CD4-positive, alpha-beta T cell treated with Interleukin-12 subunit alpha and Interleukin-12 subunit beta, for 1 hour (primary cell): ENCODE measurements around the gene MYOG.
A peak's percentile ranks its signal among the peaks of the same experiment; 100 is the strongest.

Source experiments
- DNase-seq: peaks from one replicate; pipeline ENCODE4 v3.0.0-alpha.2; 2020

Gene MYOG

DNA sequence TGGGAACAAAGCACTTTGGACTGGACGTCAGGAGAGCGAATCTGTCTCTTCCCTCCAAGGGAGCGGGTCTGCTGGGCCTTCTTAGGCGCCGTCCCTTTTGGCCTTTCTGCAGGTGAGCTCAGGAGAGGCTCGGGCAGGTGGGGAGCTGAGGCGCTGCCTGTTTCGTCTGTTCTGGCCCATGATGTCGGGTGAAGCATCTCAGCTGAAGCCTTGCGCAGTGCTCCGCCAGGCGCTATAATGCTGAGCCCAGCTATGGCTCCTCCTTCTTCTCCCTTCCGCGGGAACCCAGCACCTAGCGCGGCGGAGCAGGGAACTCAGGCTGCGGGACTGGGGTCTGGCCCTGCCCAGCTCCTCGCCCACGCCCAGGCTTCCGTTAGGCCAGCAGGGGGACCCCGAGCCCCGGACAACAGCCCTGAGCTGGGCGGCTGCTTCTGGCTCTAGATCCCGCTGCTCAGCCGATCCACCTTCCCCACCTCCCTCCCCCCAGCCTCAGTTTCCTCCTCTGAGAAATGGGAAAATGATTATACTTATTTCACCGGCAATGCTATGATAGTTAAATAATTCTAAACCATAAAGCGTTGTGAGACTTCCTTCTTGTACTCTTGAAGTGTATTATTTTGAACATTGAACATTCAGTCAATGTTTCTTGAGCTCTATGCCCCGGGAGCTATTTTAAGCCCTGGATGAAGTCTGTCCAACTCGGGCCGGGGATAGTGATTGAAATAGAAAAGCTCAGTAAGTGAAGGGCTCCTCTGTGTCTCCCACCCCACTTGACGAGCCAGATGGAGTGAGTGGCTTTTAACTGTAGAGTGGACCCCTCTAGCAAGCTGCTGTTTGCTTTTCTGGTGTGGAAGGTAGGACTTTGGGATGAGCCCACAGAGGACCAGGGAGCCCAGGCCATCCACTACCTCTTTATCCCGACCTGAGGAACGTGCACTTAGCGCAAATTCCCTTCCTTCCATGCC, 32.1 kb upstream of the MYOG start:
- peak; percentile 4 for DNase-seq

DNA sequence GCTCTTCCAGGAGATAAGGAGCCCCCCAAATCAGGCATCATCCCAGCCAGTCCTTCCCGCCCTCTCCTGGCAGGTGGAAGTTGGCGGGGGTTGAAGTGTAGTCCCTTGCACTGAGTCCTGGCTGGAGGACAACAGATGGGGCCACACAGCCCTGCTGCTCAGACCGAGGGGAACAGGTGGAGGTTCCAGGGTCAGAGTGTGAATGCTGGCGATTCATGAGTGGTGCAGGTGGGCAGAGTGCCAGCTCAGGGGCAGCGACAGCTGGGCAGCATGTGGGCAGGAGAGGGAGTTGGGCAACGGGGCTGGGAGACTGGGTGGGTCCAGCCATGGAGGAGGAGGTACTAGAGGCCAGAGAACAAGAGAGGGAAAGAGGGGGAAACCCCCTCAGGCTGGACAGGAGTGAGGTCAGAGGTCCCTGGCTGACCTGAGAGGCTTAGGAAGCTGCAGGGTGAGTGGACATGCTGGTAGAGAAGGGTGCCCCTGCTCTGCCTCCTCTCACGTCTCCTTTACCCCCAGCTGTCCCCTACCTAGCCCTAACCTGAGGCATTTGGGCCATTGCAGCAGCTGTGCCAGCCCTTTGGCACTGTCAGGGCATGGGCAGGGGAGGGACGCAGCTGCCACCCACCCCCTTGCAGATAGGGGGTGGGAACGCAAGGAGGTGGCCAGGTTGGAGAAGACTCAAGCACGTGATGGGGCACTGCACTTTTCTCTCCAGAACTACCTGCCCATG, 30.4 kb upstream of the MYOG start:
- DNase-seq: no peak

- DNase-seq: no peak
Measured at GRCh38 chr1:203114202-203114601, 28.4 kb upstream of the MYOG start.

DNA sequence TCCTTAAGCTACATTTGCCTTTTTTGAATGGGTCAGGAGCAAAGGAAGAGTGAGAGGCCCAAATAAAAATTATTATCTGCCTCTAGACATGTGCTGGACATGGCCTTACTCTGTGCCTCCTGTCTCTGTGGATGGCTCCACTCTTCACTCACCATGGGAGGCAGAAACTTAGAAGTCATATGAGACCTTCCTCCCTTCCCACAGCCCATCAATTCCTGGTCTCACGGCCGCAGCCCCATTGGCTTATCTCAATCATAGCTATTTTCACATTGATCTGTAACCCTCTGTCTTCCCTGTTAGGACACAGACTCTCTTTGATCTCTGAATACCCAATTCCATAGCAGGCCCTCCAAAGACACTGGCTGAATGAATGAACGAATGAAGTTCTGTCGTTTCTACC, 27.5 kb upstream of the MYOG start:
- no peak for DNase-seq

DNA sequence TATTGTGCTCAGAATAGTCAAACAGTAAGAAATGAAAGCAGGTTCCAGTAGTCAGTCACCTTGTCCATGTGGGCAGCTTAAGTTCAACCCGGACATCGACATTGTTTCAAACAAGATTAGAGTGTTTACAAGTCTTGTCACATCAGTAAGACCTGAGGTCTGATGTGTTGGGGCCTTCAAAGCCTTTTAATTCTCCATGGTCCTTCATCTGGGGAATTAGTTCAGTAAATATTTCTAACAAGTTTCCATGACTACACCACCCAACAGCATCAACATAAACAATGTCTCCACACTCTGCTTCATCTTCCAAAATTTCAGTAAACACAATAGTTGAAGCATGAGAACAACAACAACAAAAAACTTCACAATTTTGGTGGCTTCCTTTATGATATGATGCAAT, 26.7 kb upstream of the MYOG start:
- no peak for DNase-seq

DNA sequence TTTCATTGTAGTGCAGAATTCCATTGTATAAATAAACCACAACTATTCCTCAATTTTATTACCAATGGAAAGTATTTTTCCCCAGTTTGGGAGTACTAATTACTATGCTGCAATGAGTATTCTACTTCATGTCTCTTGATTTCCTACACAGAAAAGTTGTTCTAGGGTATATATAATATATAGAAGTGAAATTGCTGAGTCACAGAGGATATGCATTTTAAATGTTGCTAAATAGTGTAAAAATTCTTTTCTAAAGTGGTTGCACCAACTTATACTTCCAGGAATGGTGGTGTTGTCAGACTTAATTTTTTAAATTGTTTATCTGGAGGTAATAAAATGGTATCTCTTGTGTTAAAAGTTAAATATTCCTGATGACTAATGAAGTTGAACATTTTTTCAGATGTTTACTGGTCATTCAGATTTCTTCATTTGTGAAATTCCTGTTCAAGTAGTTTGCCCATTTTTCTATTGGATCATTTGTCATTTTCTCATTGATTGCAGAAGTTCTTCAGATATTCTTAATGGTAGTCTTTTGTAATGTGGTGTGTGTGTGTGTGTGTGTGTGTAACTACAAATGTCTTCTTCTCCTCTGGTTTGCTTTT, 19.1 kb upstream of the MYOG start:
- DNase-seq: no peak

- DNase-seq: no peak
Measured at GRCh38 chr1:203103829-203104495, 18.1 kb upstream of the MYOG start.

GRCh38 chr1:203103216-203103615, 17.4 kb upstream of the MYOG start:
- DNase-seq: no peak

DNA sequence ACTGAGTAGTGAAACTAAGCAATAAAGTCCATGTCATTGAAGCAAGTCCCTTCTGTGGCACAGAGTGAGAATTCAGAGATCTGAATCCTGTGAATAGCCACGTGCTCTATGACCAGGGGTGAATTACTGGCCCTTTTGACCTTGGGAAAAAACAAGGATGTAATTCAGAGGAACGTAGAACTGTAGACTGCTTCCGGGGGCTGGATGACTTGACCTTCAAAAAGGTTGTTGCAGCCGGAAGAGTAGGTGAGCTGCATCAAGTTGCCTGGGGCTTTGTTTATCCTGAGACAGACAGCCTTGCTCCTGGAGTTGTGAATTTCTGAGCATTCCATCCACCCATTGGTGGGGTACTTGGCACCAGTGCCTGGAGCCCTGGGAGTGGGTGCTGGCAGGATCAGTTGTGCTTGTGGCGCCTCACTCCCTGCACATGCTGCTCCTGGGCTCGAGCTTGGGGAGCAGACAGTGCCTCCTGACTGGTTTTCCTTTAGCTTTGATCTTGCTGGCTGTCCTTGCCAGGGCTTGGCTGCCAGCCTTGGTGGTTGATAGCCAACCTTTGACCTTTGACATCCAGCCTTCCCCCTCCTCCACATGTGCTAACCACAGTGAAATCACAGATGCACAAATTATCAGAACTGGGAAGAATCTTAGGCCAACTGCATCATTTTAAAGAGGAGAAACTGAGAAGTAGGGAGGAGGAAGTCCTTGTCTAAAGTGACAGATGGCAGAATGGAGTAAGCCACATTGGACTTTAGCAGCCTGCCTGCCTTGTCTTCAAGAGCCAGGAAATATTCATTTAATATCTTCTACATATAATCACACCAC, 16.2 kb upstream of the MYOG start:
- no peak for DNase-seq

DNA sequence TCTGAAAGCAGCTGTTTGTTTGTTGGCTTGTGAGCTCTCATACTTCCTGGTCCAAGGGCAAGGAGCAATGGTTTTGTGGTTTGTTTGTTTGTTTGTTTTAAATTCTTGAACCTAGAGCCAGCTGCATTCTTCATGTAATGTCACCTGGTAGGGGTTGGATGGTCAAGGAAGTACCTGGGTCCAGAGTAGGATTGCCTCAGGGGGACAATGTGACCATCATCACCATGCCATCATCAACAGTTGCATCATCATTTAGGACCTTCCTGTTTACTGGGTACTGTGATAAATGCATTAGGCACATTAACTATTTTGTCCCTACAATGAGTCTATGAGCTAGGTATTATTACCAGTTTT, 14.7 kb upstream of the MYOG start:
- DNase-seq: no peak

DNA sequence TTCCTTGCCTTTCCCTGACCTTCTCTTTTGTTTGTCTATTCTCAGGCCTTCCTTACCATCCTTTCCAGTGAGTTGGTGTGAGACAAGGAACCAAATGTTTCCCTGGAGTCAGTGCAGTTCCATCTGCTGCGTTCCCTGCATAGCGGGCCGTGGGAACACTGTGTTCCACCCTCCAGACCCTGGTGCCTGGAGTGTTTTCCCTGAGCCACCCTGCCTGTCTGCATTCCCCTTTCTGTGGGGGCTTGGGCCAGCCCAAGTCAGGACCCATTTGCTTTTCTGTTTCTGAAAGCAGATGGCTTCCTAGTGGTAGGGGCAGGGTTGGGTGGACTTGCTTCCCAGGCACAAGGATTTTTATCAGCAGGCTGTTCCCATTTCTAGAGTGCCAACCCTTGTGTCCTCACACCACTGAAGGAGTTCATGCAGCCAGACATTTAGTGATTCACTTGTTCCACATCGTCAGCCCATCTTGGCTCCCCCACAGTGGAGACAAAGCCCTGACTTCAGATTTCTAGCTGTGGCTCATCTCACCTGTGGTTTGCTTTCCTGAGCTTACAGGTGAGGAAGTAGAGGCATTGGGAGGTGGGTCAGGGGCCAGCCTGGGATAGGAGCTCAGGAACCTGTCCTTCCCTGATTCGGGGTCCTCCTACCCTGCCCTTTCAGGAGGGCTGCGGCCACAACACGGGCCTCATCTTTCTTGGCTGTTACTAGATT, 14.1 kb upstream of the MYOG start:
- no peak for DNase-seq

GRCh38 chr1:203098914-203099520, 13.2 kb upstream of the MYOG start:
- no peak for DNase-seq

- DNase-seq: no peak
Measured at GRCh38 chr1:203098445-203098844, 12.6 kb upstream of the MYOG start.

GRCh38 chr1:203097001-203097400, 11.2 kb upstream of the MYOG start:
- DNase-seq: no peak

- DNase-seq: no peak
Measured at GRCh38 chr1:203096566-203096965, 10.8 kb upstream of the MYOG start.

DNA sequence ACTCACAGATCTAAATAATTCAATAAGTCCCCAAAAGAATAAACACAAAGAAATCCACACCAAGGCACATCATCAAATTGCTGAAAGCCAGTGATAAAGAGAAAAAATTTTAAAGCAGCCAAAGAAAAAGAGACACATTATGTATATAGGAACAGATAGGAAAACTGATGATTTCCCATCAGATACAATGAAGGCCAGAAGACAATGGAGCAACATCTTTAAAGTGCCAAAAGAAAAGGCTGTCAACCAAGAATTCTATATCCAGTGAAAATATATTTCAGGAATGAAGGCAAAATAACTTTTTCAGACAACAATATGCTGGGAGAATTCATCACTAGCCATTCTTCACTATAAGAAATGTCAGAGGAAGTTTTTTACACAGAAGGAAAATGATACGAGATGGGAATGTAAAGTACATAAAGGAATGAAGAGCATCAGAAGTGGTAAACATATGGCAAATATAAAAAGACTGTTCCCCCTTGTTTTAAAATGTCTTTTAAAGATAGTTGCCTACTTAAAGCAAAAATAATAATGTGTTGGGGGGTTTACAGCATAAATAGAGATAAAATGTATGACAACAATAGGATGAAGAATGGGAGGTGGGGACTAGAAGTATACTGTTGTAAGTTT, 9.4 kb upstream of the MYOG start:
- DNase-seq: no peak

DNA sequence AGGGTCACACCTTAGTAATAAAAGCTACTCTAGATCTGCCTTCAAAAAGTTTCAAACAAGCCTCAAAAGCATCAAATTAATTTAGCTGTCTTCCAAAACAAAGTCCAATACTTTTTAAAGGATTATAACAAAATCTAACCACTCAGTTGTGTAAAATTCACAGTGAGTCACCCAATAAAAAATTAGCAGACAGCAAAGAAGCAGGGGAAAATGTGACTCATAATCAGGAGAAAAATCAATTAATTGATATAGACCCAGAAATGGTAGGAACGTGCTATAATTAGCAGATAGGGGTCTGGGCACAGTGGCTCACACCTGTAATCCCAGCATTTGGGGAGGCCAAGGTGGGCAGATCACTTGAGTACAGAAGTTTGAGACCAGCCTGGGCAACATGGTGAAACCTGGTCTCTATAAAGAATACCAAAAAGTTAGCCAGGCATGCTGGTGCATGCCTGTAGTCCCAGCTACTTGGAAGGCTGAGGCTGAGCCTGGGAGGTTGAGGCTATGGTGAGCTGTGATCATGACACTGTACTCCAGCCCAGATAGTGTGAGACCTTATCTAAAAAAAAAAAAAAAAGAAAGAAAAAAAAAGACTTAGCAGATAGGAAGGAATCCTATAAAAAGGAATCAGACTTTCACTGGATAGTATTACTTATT, 8.1 kb upstream of the MYOG start:
- no peak for DNase-seq

DNA sequence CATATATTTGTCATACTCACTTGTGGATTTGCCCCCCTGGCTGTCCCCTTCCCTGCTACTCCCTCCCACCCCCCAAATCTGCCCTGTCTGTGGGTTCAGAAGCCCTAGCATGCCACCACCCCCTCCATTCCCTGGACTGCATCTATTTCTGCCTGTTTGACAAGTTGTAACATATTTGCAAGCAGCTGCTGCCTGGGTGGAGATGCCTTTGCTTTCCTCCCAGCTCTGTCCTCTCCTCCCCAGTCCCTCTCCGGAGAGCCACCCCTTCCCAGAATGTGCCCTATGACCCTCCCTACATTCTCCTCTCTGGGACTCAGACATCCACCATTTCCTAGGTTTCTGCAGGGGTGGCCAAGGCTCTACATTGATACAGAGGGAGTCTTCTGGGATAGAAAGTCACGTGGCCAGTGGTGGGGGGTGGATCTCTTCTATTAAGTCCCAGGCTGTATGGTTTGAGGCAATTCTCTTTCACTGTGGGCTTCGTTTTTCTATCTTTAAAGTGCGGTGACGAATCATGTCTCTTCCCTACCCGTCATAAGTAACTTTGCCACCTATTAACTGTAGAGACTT, 6.0 kb upstream of the MYOG start:
- no peak for DNase-seq

GRCh38 chr1:203091199-203091477, 5.3 kb upstream of the MYOG start:
- DNase-seq: no peak
